AG08396 (cell line): ENCODE results near the gene PILRA.
"Not testable (repeated sequence)": the region's sequence is repeated elsewhere in the genome, so short reads cannot be mapped to it uniquely, and the experiment has no call there.

ENCODE experiments used
- DNase-seq: peaks from one replicate; pipeline ENCODE4 v3.0.0; 2012; ENCODE audit warnings: low spot score, mixed read lengths

PILRA gene

GRCh38 chr7:100380196-100380595, 6.9 kb downstream of the PILRA start:
- no peak for DNase-seq

- not testable (repeated sequence) for DNase-seq
Measured at GRCh38 chr7:100381531-100382233, 8.4 kb downstream of the PILRA start.

- not testable (repeated sequence) for DNase-seq
Measured at GRCh38 chr7:100382234-100382853, 9.1 kb downstream of the PILRA start.

- DNase-seq: no peak
Measured at GRCh38 chr7:100384628-100385294, 11.5 kb downstream of the PILRA start.

- DNase-seq: no peak
Measured at GRCh38 chr7:100386940-100387339, 13.7 kb downstream of the PILRA start.

GRCh38 chr7:100387695-100388094, 14.4 kb downstream of the PILRA start:
- no peak for DNase-seq

GRCh38 chr7:100389437-100390088, 16.3 kb downstream of the PILRA start:
- DNase-seq: no peak

GRCh38 chr7:100390286-100391009, 17.2 kb downstream of the PILRA start:
- no peak for DNase-seq

- no peak for DNase-seq
Measured at GRCh38 chr7:100393233-100393905, 20.1 kb downstream of the PILRA start.

- DNase-seq: no peak
Measured at GRCh38 chr7:100394077-100394476, 20.8 kb downstream of the PILRA start.

GRCh38 chr7:100396421-100396982, 23.2 kb downstream of the PILRA start:
- DNase-seq: no peak

- no peak for DNase-seq
Measured at GRCh38 chr7:100397315-100398081, 24.2 kb downstream of the PILRA start.

- no peak for DNase-seq
Measured at GRCh38 chr7:100398239-100398638, 25.0 kb downstream of the PILRA start.

GRCh38 chr7:100400041-100400440, 26.8 kb downstream of the PILRA start:
- no peak for DNase-seq

GRCh38 chr7:100400656-100401055, 27.4 kb downstream of the PILRA start:
- DNase-seq: no peak

- no peak for DNase-seq
Measured at GRCh38 chr7:100401811-100402210, 28.5 kb downstream of the PILRA start.

- DNase-seq: no peak
Measured at GRCh38 chr7:100402241-100402640, 29.0 kb downstream of the PILRA start.

- DNase-seq: no peak
Measured at GRCh38 chr7:100406767-100407166, 33.5 kb downstream of the PILRA start.

GRCh38 chr7:100407285-100408180, 34.2 kb downstream of the PILRA start:
- peak; percentile 68 for DNase-seq
